Mucosa of rectum (tissue), 2 donors: Measurements from ENCODE around the gene RBM15B.
"Not testable (repeated sequence)": the region's sequence is repeated elsewhere in the genome, so short reads cannot be mapped to it uniquely, and the experiment has no call there.

Experiments used
- H3K27ac ChIP-seq, 2 donors: one replicate each; pipeline ENCODE4 v1.7.0; 2013; ENCODE audit warnings: inconsistent platforms in 2 of 2, low read depth in 2 of 2, low read length in 2 of 2
- H3K27me3 ChIP-seq, 2 donors: one replicate each; pipeline ENCODE4 v1.7.0; 2013; ENCODE audit warnings: low read length in 2 of 2; ENCODE audit not compliant: control insufficient read depth in 2 of 2, insufficient read depth in 2 of 2
- H3K36me3 ChIP-seq, 2 donors: one replicate each; pipeline ENCODE4 v1.7.0; 2013; ENCODE audit warnings: low read length in 2 of 2; ENCODE audit not compliant: control insufficient read depth in 2 of 2, insufficient read depth in 2 of 2
- H3K4me1 ChIP-seq, 2 donors: one replicate each; pipeline ENCODE4 v1.7.0; 2013; ENCODE audit warnings: low read length in 2 of 2, mild to moderate bottlenecking in 1 of 2; ENCODE audit not compliant: control insufficient read depth in 2 of 2, insufficient read depth in 2 of 2
- H3K4me3 ChIP-seq, 2 donors: one replicate each; pipeline ENCODE4 v1.7.0; 2013; ENCODE audit warnings: low read length in 2 of 2
- H3K9ac ChIP-seq, 2 donors: one replicate each; pipeline ENCODE4 v1.7.0; 2013; ENCODE audit warnings: low read length in 2 of 2, low read depth in 1 of 2, mild to moderate bottlenecking in 1 of 2
- H3K9me3 ChIP-seq, 2 donors: one replicate each; pipeline ENCODE4 v1.7.0; 2013; ENCODE audit warnings: low read length in 2 of 2; ENCODE audit not compliant: control insufficient read depth in 2 of 2
- donor health status: healthy.
- donor health status: Normal muscosa, but diverticular disease.

Gene RBM15B

GRCh38 chr3:51384726-51385473, 6.2 kb upstream of the RBM15B start, which contains the start of gene MANF:
Gene MANF, plus strand, starts transcription at chr3:51385291. Its CDS starts 52 bp downstream, at chr3:51385343.
- Histone ChIP-seq H3K4me1 (peaks cover 36 to 47% of the 10 kb centered on the region in 2 donors), H3K27me3 (no peaks in the 10 kb centered on the region), H3K4me3 (peak within 1 kb of the TSS; percentile 97 to 98), H3K9me3 (no peaks in the 10 kb centered on the region), H3K9ac (peak within 1 kb of the TSS; percentile 88 to 96), H3K27ac (peak within 1 kb of the TSS; percentile 84 to 96), H3K36me3 (peaks cover 8 to 15% of the 10 kb centered on the region in 2 donors)

- Histone ChIP-seq H3K27ac (peak overlapping the region; percentile 82 to 96), H3K9ac (peak overlapping the region; percentile 74 to 84), H3K4me3 (peak overlapping the region; percentile 89 to 98), H3K9me3 (no peaks in the 10 kb centered on the region), H3K4me1 (peaks cover 43 to 54% of the 10 kb centered on the region in 2 donors), H3K36me3 (peaks cover 8 to 15% of the 10 kb centered on the region in 2 donors), H3K27me3 (no peaks in the 10 kb centered on the region)
Measured at GRCh38 chr3:51385621-51386091, 5.4 kb upstream of the RBM15B start.

GRCh38 chr3:51386159-51386851, 4.8 kb upstream of the RBM15B start:
- Histone ChIP-seq H3K4me3 (peak overlapping the region; percentile 89 to 98), H3K27ac (peak overlapping the region; percentile 82 to 96), H3K4me1 (peaks cover 45 to 56% of the 10 kb centered on the region in 2 donors), H3K27me3 (no peaks in the 10 kb centered on the region), H3K36me3 (peaks cover 8 to 15% of the 10 kb centered on the region in 2 donors), H3K9me3 (no peaks in the 10 kb centered on the region), H3K9ac (peak overlapping the region; percentile 74 to 84)

- peak overlapping the region in 1 of 2 donors; percentile 74 for H3K9ac ChIP-seq
- H3K4me3 ChIP-seq, result peak overlapping the region in 1 of 2 donors; percentile 89
- no peaks in the 10 kb centered on the region for H3K9me3 ChIP-seq
- peaks cover 8 to 15% of the 10 kb centered on the region in 2 donors for H3K36me3 ChIP-seq
- H3K27me3 ChIP-seq, result no peaks in the 10 kb centered on the region
- peaks cover 45 to 56% of the 10 kb centered on the region in 2 donors for H3K4me1 ChIP-seq
- H3K27ac ChIP-seq, result no peak overlapping the region
Measured at GRCh38 chr3:51386852-51387229, 4.2 kb upstream of the RBM15B start.

- Histone ChIP-seq H3K4me3 (peak overlapping the region in 1 of 2 donors; percentile 42), H3K4me1 (peaks cover 48 to 60% of the 10 kb centered on the region in 2 donors), H3K36me3 (peaks cover 8 to 15% of the 10 kb centered on the region in 2 donors)
- H3K9ac ChIP-seq, H3K27ac ChIP-seq, H3K9me3 ChIP-seq, H3K27me3 ChIP-seq: not testable (repeated sequence)
Measured at GRCh38 chr3:51387281-51387680, 3.8 kb upstream of the RBM15B start.

GRCh38 chr3:51388286-51389029, 2.6 kb upstream of the RBM15B start:
- Histone ChIP-seq H3K4me1 (peaks cover 57 to 67% of the 10 kb centered on the region in 2 donors), H3K4me3 (peak overlapping the region in 1 of 2 donors; percentile 39), H3K27me3 (no peaks in the 10 kb centered on the region), H3K9ac (peak overlapping the region in 1 of 2 donors; percentile 34), H3K27ac (peak overlapping the region; percentile 64 to 76), H3K9me3 (no peaks in the 10 kb centered on the region), H3K36me3 (peaks cover 19 to 26% of the 10 kb centered on the region in 2 donors)

- Histone ChIP-seq H3K4me1 (peaks cover 54 to 58% of the 10 kb centered on the region in 2 donors), H3K27ac (peak overlapping the region in 1 of 2 donors; percentile 76), H3K9ac (no peak overlapping the region)
Measured at GRCh38 chr3:51389423-51390183, 1.5 kb upstream of the RBM15B start.

GRCh38 chr3:51390246-51391074, 625 bp upstream of the RBM15B start:
- peak overlapping the region; percentile 59 to 70 for H3K4me3 ChIP-seq
- peak overlapping the region; percentile 52 to 69 for H3K9ac ChIP-seq
- no peaks in the 10 kb centered on the region for H3K9me3 ChIP-seq
- peaks cover 38 to 45% of the 10 kb centered on the region in 2 donors for H3K36me3 ChIP-seq
- H3K27ac ChIP-seq, result peak overlapping the region; percentile 45 to 68
- H3K4me1 ChIP-seq, result peaks cover 54 to 58% of the 10 kb centered on the region in 2 donors
- H3K27me3 ChIP-seq, result no peaks in the 10 kb centered on the region

More at GRCh38 chr3:51389423-51390183, 1.5 kb upstream of the RBM15B start:
- Histone ChIP-seq H3K4me3 (no peak overlapping the region), H3K36me3 (peaks cover 30 to 37% of the 10 kb centered on the region in 2 donors), H3K9me3 (no peaks in the 10 kb centered on the region), H3K27me3 (no peaks in the 10 kb centered on the region)
